Transverse colon (tissue), 4 donors: ENCODE measurements around the gene GNAS. TPM values are rescaled to one million over a fixed set of nuclear protein-coding genes. Genes with fewer than 3 reads are reported as not detected.

Experiments used
- DNase-seq: peaks from one replicate; pipeline ENCODE4 v3.0.0-alpha.2; 2019
- H3K27ac ChIP-seq, 4 donors: fragments of 200-600 bp; sonication (generic); 2 replicates each; pipeline ENCODE4 v1.5.1; 2016 to 2018; ENCODE audit warnings: inconsistent platforms in 4 of 4
- H3K27me3 ChIP-seq: fragments of 200-600 bp; sonication (generic); 2 replicates; pipeline ENCODE4 v1.5.1; 2017; ENCODE audit warnings: inconsistent platforms
- H3K36me3 ChIP-seq, 4 donors: fragments of 200-600 bp; sonication (generic); 2 replicates each; pipeline ENCODE4 v1.5.1; 2017 to 2019; ENCODE audit warnings: inconsistent platforms in 4 of 4
- H3K4me1 ChIP-seq, 4 donors: fragments of 200-600 bp; sonication (generic); 2 replicates each; pipeline ENCODE4 v1.5.1; 2017 to 2020; ENCODE audit warnings: inconsistent platforms in 4 of 4
- H3K4me3 ChIP-seq, 4 donors: fragments of 200-600 bp; sonication (generic); 1 replicate in 1 of 4; 2 replicates in 3 of 4; pipeline versions ENCODE4 v1.5.1 to v1.6.1; 2017 to 2019; ENCODE audit warnings: inconsistent platforms in 4 of 4
- H3K9me3 ChIP-seq, 2 donors: fragments of 200-600 bp; sonication (generic); 2 replicates each; pipeline ENCODE4 v1.5.1; 2017 to 2019; ENCODE audit warnings: inconsistent platforms in 2 of 2
- EP300 ChIP-seq: sonication (generic); formaldehyde crosslinking; IDR thresholded peaks from one replicate; pipeline ENCODE4 v1.6.1; 2017; ENCODE audit warnings: antibody characterized with exemption, low read depth
- POLR2A ChIP-seq: fragments of 450-650 bp; IDR thresholded peaks from one replicate; pipeline ENCODE4 v1.6.1; 2016; ENCODE audit warnings: antibody characterized with exemption, mild to moderate bottlenecking, moderate library complexity
- POLR2AphosphoS5 ChIP-seq, 3 donors: sonication (generic); formaldehyde crosslinking; IDR thresholded peaks; one replicate each; pipeline ENCODE4 v1.6.1; 2016; ENCODE audit warnings: antibody characterized with exemption in 3 of 3
- WGBS, 2 donors: methylation state at CpG; one replicate each; pipeline ENCODE4 v1.1.5; 2018; ENCODE audit warnings: low coverage in 1 of 2; 5-methylcytosine and 5-hydroxymethylcytosine counted together
- in situ Hi-C, 4 donors: fragments of 200-750 bp; cut with MboI; loops; one replicate each; pipeline versions ENCODE4 v1.15.0 to v1.15.1; 2017; ENCODE audit warnings: low sequenced_read_pairs in 3 of 4, low pct_ligation_motif_present in 1 of 4, low pct_unique_long_range_greater_than_20kb in 1 of 4
- intact Hi-C: fragments of 100-400 bp; cut with DNase I; formaldehyde crosslinking; loops from one replicate; pipeline ENCODE4 v1.15.1; 2023; ENCODE audit warnings: low total_unique reads
- total RNA-seq, 4 donors: library from RNA; depleted of rRNA; stranded (reverse); fragments of >200 nt; gene quantifications; one replicate each; pipeline ENCODE4 v1.1.0, GENCODE V29; 2016
- TF ChIP-seq, protein P1 (sequence below), 5 experiments: fragments of 200-600 bp in 3 of 5; fragments of 450-650 bp in 2 of 5; sonication (generic) in 3 of 5; IDR thresholded peaks; 1 replicate in 2 of 5; 2 replicates in 3 of 5; pipeline ENCODE4 v1.5.1; 2016 to 2017; ENCODE audit warnings: antibody characterized with exemption in 5 of 5, inconsistent platforms in 3 of 5, mild to moderate bottlenecking in 2 of 5, moderate library complexity in 1 of 5

GNAS gene
- total RNA-seq, 4 donors from 2014 or later, result 501 to 716 (median 535) TPM

DNA sequence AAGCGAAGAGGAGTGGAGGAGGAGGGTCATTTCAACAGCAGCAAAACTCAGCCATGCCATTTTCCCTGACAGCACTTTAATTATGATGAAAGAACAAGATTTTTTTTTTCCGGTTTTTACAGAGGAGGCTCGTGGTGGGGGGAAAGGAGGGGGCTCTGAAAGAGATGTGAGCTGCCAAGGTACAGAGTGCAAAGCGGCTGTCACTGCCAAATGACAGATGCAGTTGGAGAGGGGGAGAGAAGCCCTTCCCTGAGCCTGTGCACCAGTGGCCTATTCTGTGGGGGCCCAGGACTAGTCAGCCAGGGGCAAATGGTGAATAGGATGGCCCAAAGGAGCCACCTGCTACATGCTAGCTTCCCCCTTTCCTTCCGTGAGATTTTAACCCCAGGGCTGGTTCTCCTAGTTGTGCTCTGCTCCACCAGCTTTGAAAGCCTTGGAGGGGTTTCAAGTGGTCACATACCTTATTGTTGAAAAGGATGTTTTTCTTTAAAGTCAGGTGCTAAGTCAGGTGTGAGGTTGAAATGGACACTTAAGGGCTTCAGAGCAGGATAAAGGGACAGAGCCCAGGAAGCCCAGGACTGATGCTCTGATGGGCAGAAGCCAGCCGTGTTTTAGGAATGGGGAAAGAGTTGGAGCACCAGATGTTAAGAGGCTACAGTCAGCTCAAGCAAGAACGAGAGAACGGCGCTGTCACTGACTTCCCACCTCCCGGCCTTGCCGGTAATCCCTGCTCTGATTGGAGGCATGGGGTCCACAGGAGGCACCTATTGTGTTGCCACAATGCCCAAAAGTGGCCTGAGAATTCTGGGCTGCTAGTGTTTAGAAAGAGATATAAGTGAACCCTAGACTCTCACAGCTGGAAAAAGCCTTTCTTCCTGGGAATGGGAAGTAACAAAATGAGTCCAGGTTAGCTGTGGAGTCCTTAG, 24.8 kb downstream of the GNAS start:
- no peak for TF ChIP-seq POLR2A
- TF ChIP-seq, protein P1, sequence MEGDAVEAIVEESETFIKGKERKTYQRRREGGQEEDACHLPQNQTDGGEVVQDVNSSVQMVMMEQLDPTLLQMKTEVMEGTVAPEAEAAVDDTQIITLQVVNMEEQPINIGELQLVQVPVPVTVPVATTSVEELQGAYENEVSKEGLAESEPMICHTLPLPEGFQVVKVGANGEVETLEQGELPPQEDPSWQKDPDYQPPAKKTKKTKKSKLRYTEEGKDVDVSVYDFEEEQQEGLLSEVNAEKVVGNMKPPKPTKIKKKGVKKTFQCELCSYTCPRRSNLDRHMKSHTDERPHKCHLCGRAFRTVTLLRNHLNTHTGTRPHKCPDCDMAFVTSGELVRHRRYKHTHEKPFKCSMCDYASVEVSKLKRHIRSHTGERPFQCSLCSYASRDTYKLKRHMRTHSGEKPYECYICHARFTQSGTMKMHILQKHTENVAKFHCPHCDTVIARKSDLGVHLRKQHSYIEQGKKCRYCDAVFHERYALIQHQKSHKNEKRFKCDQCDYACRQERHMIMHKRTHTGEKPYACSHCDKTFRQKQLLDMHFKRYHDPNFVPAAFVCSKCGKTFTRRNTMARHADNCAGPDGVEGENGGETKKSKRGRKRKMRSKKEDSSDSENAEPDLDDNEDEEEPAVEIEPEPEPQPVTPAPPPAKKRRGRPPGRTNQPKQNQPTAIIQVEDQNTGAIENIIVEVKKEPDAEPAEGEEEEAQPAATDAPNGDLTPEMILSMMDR (IDR thresholded peaks at IDR 0.05), result no peak
- no peak for TF ChIP-seq EP300
- TF ChIP-seq POLR2AphosphoS5 (IDR thresholded peaks at IDR 0.05), result no peak
- Histone ChIP-seq H3K36me3 (no peaks in the 10 kb centered on the region), H3K27me3 (no peaks in the 10 kb centered on the region), H3K27ac (no peak overlapping the region), H3K4me3 (no peak overlapping the region), H3K9me3 (no peaks in the 10 kb centered on the region), H3K4me1 (no peaks in the 10 kb centered on the region)
- WGBS, 2 donors, result 79 to 94% methylated on average over 2 to 11 of the region's 11 CpGs
- intact Hi-C loops, result no loop called here
- in situ Hi-C loops, result loop anchor here (10.0 kb wide), 5 partner anchors 57 to 347 kb away; no protein-coding TSS in a partner anchor
- DNase-seq, result no peak

DNA sequence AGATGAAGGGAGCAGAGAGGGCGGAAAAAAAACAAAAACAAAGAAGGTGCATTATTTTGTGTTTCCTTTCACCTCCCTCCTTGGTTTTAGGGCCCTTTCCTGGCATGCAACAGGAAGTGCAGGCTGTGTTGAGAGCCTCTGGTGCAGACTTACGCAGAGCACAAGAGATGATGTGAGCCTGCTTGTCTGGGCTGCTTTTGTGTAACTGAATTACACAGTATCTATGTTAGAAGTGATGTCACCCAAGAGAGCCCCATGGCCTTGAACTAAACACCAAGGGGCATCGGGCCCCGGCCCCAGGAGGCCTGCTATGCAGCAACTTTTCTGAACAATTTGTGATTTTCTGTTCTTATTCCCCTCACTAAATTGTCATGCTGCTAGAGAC, 25.5 kb downstream of the GNAS start:
- no peaks in the 10 kb centered on the region for H3K9me3 ChIP-seq
- WGBS, 2 donors, result 74 to 100% methylated on average over 1 to 4 of the region's 4 CpGs
- H3K27me3 ChIP-seq, result no peaks in the 10 kb centered on the region
- intact Hi-C loops (no loop called here), in situ Hi-C loops (loop anchor here (10.0 kb wide), 5 partner anchors 57 to 347 kb away; no protein-coding TSS in a partner anchor)
- H3K27ac ChIP-seq, result no peak overlapping the region
- no peak overlapping the region for H3K4me3 ChIP-seq
- no peak for TF ChIP-seq POLR2AphosphoS5 (IDR thresholded peaks at IDR 0.05)
- no peak for TF ChIP-seq POLR2A
- TF ChIP-seq, protein P1 (IDR thresholded peaks at IDR 0.05), result no peak
- DNase-seq, result no peak
- no peaks in the 10 kb centered on the region for H3K4me1 ChIP-seq
- no peaks in the 10 kb centered on the region for H3K36me3 ChIP-seq

DNA sequence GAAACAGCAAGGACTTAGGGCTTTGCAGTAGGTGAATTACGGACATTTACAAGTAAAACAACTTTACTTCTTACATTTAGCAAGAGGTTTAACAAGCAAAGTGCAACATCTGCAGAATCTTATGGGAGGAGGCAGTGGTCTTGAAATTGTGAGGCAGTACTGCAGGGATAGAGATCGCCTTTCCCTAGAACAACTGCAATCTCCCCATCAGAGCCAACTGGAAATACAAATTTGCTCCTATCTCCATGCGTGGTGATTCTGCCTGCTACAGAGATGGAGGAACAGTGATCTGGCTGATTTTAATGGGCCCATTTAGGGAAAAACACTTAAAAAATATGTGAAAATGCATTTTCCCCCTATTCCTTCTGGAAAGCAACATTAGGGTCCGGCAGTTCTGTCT, 25.9 kb downstream of the GNAS start:
- in situ Hi-C loops (loop anchor here (10.0 kb wide), 5 partner anchors 56 to 346 kb away; no protein-coding TSS in a partner anchor), intact Hi-C loops (no loop called here)
- WGBS, 2 donors, result 88 to 93% methylated on average over 1 to 4 of the region's 4 CpGs
- no peak for TF ChIP-seq POLR2A
- TF ChIP-seq, protein P1 (IDR thresholded peaks at IDR 0.05), result no peak
- no peak for TF ChIP-seq POLR2AphosphoS5 (IDR thresholded peaks at IDR 0.05)
- TF ChIP-seq EP300, result no peak
- Histone ChIP-seq H3K9me3 (no peaks in the 10 kb centered on the region), H3K4me3 (no peak overlapping the region), H3K36me3 (no peaks in the 10 kb centered on the region), H3K4me1 (no peaks in the 10 kb centered on the region), H3K27me3 (no peaks in the 10 kb centered on the region), H3K27ac (no peak overlapping the region)
- DNase-seq, result no peak

DNA sequence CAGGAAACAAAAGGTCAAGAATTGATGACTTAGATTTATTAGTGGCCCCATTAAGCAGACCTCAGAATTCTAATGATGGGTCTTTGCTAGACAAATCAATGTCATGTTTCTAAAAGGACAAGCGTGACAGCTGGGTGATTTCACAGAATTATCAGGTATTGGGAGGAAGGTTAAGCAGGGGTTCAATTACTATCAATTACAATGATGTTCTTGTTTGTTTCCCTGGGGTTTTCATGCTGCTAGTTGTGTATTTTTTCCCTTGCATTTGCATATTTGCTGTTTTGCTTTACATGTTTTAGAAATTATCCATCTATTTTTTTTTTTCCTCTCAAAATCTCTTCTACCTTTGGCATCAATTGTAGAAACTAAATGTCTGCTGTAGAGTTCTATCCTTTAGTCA, 27.9 kb downstream of the GNAS start:
- 83 to 97% methylated on average over 1 of the region's 1 CpG for WGBS, 2 donors
- in situ Hi-C loops, result no loop called here

More for the DNA sequence above, 27.9 kb downstream of the GNAS start:
- no peaks in the 10 kb centered on the region for H3K9me3 ChIP-seq
- no peak overlapping the region for H3K27ac ChIP-seq
- H3K4me1 ChIP-seq, result no peaks in the 10 kb centered on the region
- no peak for DNase-seq
- intact Hi-C loops, result no loop called here
- H3K36me3 ChIP-seq, result no peaks in the 10 kb centered on the region
- TF ChIP-seq, protein P1 (IDR thresholded peaks at IDR 0.05), result no peak
- TF ChIP-seq EP300, result no peak
- no peak for TF ChIP-seq POLR2A
- TF ChIP-seq POLR2AphosphoS5 (IDR thresholded peaks at IDR 0.05), result no peak
- no peaks in the 10 kb centered on the region for H3K27me3 ChIP-seq
- no peak overlapping the region for H3K4me3 ChIP-seq
